Naive thymus-derived CD8-positive, alpha-beta T cell (primary cell): Measurements from ENCODE around the gene PLCXD1. TPM values are rescaled to one million over a fixed set of nuclear protein-coding genes. Genes with fewer than 3 reads are reported as not detected.

Source experiments
- polyA plus RNA-seq, 3 donors: library from polyadenylated mRNA; unstranded; fragments of 300-500 nt; fragmentation: Illumina TruSeq; gene quantifications; one replicate each; pipeline ENCODE4 v1.2.3, GENCODE V29; 2021
- total RNA-seq, 8 experiments: library from RNA in 2 of 8; stranded (reverse) in 2 of 8; gene quantifications; one replicate each; pipeline ENCODE4 v1.2.3 and lab custom pipeline; 2021 to 2026

PLCXD1 gene
- total and polyA plus RNA-seq, 5 experiments from 2014 or later: 2.7 to 19.2 (median 9.2) TPM

Other genes starting within 250 kb of the PLCXD1 start
- gene GTPBP6, start 37.4 kb downstream of the PLCXD1 start, total RNA-seq: 100 to 1,000 TPM in 1 of 2 experiments, 10 to 100 TPM in 1; 98.5 to 101 TPM
- gene GTPBP6, start 37.4 kb downstream of the PLCXD1 start, polyA plus RNA-seq: 10 to 100 TPM; 37.2 to 62.7 (median 45.6) TPM
- gene PPP2R3B, start 105.5 kb downstream of the PLCXD1 start, total RNA-seq: 10 to 100 TPM; 52.9 to 56.4 TPM
- 10 to 100 TPM in 1 of 3 donors, 1 to 10 TPM in 2; 7.4 to 12.9 (median 9.2) TPM for gene PPP2R3B, start 105.5 kb downstream of the PLCXD1 start, polyA plus RNA-seq